ENCODE measurements around the gene PCBP3.

GRCh38 chr21:45637883-45638282, 5.6 kb upstream of the PCBP3 start:
- no peak for TF ChIP-seq CTCF (IDR thresholded peaks at IDR 0.05)
- no peak for TF ChIP-seq POLR2A (IDR thresholded peaks at IDR 0.05)
